Measurements from ENCODE around the gene HSBP1L1. TPM values are rescaled to one million over a fixed set of nuclear protein-coding genes. Genes with fewer than 3 reads are reported as not detected.

The HSBP1L1 gene
- total RNA-seq, 4 donors from 2014 or later, result 13.2 to 20.1 (median 17.3) TPM

DNA sequence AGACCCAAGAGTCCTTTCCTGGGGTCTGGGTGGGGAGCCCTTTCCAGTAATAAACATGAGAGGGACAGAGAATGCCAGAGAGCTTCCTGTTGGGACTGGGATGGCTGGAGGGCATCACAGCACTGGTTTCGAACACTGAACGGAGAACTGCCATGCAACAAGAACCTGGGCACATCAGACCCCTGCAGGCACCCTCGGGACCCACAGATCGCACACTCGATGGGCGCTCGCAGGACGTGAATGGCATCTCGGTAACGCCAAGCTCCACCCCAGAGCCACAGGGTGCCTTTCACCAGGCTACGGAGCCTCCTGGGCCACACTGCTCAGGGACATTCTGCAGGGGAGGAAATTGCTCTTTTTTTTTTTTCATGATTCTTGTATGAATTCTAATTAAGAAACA is 38.1 kb upstream of the HSBP1L1 start:
- DNase-seq (ENCODE audit: low spot score) (peak; percentile 5), ATAC-seq (ENCODE audit: low FRiP score) (no peak)
- TF ChIP-seq, protein P1, sequence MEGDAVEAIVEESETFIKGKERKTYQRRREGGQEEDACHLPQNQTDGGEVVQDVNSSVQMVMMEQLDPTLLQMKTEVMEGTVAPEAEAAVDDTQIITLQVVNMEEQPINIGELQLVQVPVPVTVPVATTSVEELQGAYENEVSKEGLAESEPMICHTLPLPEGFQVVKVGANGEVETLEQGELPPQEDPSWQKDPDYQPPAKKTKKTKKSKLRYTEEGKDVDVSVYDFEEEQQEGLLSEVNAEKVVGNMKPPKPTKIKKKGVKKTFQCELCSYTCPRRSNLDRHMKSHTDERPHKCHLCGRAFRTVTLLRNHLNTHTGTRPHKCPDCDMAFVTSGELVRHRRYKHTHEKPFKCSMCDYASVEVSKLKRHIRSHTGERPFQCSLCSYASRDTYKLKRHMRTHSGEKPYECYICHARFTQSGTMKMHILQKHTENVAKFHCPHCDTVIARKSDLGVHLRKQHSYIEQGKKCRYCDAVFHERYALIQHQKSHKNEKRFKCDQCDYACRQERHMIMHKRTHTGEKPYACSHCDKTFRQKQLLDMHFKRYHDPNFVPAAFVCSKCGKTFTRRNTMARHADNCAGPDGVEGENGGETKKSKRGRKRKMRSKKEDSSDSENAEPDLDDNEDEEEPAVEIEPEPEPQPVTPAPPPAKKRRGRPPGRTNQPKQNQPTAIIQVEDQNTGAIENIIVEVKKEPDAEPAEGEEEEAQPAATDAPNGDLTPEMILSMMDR (IDR thresholded peaks at IDR 0.05), result no peak

GRCh38 chr18:79926715-79927606 is 37.5 kb upstream of the HSBP1L1 start:
- TF ChIP-seq, protein P1 (IDR thresholded peaks at IDR 0.05), result no peak
- DNase-seq (ENCODE audit: low spot score) (peak; percentile 14), ATAC-seq (ENCODE audit: low FRiP score) (no peak)

DNA sequence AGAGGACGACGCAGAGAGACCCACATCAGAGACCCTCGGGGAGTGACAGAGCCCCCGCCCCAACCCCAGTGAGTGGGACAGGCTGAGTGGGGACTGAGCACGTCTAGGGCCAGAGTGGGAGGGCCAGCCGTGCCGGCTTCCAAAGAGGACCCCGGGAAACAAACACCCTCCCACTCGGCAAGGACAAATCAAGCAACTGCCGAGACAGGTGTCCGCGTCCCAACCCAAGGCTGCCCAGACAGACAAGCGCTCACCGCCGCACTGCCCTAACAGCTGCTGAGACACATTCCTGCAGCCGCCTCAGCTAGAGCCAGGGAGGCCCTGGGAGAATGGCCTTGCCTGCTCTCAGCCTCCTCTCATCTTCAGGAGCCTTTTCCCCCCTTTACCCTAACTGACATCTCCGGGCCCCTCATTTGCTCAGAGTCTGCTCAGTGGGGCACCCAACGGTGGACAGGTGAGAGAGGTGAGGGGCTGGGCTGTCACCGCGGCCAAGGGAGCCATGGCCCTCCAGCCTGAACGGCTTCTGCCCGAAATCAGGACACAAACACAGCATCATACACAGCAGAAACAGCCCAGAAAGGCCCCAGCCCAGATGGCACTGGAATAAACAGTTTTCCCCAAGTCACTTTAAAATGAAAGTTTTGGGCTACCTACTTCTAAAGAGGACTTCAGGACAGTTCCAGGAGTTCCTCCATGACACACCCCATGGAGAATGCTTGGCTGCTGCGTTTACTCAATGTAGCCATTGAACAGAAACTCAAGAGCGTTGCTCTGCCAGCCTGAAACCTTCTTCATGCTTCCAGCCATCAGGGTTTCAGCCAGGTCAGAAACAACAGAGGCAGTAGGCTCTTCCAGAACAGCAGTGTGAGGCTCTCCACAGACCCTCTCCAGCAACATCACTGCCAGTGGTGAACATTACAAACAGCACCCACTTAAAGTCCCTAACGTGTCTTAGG is 36.6 kb upstream of the HSBP1L1 start:
- TF ChIP-seq, protein P1 (IDR thresholded peaks at IDR 0.05), result no peak
- ATAC-seq (ENCODE audit: low FRiP score) (no peak), DNase-seq (ENCODE audit: low spot score) (peak; percentile 6)

DNA sequence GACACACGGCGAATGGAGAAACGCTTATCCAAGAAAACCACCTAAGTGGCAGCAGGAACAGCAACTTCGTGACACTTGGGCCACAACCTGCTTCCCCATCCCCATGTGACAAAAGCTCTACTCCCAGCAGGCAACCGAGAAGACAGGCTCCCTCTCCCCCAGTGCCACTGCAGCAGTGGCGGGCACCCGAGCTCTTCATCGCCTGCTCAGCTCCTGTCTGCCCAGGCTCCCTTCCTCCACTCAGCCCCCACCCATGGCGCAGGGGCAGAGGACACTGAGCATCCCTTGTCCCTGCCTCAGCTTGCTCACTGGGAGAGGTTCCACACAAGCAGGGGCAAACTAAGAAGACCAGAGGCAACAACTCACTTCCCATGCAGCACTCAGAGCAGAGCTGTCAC is 35.9 kb upstream of the HSBP1L1 start:
- TF ChIP-seq, protein P1 (IDR thresholded peaks at IDR 0.05), result no peak
- DNase-seq (ENCODE audit: low spot score) (peak; percentile 7), ATAC-seq (ENCODE audit: low FRiP score) (no peak)

DNA sequence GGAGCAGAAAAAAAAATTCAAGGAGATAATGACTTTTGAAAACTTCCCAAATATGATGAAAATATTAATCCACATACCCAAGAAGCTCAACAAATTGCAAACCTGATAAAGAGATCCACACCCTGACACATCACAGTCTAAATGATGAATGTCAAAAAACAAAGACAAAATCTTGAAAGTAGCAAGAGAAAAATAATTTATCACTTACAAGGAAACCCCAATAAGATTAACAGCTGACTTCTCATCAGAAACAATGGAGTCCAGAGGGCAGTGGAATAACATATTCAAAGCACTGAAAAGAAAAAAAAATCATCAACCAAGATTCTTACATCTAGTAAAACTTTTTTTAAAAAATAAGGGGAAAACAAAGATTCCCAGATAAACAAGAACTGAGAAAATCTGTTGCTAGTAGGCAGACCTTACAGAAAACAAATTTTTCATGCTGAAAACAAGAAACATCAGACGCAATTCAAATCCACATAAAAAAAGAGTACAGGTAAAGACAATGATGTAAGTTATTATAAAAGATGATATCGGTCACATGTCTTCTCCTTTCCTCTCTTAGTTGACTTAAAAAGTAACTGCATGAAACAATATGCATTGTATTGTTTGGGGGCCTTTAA is 34.3 kb upstream of the HSBP1L1 start:
- no peak for DNase-seq (ENCODE audit: low spot score)
- TF ChIP-seq, protein P1 (IDR thresholded peaks at IDR 0.05), result no peak
- ATAC-seq (ENCODE audit: low FRiP score), result no peak

DNA sequence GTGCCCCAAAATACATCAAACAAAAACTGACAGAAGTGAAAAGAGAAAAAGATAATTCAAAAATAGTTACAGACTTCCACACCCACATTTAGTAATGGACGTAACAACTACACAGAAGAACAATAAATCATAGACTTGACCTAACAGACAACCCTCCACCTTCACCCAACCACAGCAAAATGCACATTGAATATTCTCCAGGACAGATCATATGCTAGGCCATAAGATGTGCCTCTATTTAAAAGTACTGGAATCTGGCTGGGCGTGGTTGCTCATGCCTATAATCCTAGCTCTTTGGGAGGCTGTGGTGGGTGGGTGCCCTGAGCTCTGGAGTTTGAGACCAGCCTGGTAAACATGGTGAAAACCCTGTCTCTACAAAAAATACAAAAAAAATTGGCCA is 33.0 kb upstream of the HSBP1L1 start:
- ATAC-seq (ENCODE audit: low FRiP score) (no peak), DNase-seq (ENCODE audit: low spot score) (no peak)
- TF ChIP-seq, protein P1 (IDR thresholded peaks at IDR 0.05), result no peak
